ENCODE results near the gene CABP2.

DNA sequence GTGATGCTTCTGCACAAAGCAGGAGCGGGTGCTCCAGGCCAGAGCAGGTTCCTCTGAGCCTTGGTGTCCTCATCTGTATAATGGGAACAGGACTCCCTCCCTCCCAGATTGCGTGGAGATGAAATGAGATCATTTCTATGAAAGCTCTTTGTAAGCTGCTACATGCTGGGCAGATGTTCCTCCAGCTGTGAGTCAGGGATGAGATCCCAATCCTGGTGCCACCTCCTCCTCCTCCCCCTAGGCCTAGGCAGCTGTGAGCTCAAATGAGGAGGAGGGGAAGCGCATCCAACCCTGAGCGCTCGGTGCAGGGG lies 7.0 kb upstream of the CABP2 start:
- TF ChIP-seq GATA2 (IDR thresholded peaks at IDR 0.05; ENCODE audit: low read depth, low read length) (no peak), GATA3 (IDR thresholded peaks at IDR 0.05; ENCODE audit: low read depth, low read length) (no peak)

Data from SH-SY5Y (cell line).